GM20431 (cell line): Measurements from ENCODE around the gene SLC16A5.

Experiments used
- in situ Hi-C: fragments of 300-500 bp; cut with MseI, MboI; formaldehyde crosslinking; loops from one replicate; pipeline ENCODE4 v1.15.0; 2020; ENCODE audit warnings: low sequenced_read_pairs; ENCODE audit not compliant: unreplicated experiment

Gene SLC16A5

DNA sequence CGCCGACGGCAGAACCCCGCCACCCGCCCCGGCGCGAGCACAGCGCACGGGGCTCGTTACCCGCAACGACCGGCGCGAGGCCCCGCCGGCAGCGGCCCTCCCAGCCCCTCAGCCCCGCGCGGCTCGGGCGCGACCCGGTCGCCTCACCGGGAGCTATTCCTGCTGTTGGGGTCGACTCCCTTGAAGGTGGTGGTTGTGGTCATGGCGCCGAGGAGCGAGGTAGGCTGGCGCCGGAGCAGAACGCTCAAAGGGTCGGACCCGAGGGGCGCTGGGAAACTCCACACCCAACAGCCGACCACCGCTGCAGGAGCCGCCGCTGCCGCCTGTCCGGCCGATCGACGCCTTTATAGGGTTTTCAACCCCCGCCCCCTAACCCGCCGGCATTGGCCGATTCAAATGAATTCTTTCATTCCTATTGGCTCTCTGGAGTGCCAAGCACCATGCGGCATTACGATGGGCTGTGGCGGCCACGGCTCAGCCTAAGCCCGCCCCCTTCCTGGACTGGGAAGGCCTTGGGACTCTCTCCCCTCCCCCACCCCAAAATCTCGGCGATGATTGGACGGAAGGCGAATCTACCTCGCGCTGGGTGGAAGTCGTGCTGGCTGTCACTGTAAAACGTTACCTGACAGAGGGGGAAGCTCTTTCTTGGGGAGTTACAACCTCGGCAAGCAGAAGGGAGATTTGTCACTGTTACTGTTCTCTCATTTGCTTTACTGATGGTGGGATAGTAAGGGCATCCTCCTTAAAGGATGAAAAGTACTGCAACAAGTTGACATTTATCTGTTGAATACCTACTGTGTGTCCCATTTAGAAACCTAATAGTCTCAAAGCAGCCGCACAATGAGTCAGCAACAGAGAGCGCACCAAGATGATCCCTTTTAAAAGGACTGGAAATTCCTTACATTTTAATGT lies 66.7 kb downstream of the SLC16A5 start, which contains the start of gene JPT1:
Gene JPT1 (minus strand): TSS at position 318 of the 912 bp plus-strand sequence. CDS start 115 bp downstream, at position 203.
- in situ Hi-C loops, result no loop called here

DNA sequence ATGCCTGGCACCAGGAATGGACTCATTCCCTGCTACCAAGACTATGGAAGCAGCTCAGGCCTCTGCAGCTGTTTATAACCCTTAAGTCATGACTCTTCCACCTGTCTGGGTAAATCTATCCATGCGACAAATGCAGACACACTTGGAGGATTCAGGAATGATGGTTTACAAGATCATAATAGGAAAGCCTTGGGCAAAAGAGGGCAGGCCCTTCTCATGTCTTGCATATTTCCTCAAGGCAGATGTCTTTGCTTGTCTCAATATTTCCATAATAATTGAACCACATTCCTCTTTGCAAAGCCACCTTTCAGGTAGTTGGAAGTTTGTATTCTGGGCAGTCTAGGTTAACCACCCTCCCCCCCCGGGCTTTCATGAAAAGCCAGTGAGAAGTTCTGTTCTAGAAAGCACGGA lies 67.4 kb downstream of the SLC16A5 start:
- in situ Hi-C loops, result no loop called here
